NCI-H2196 (cell line): ENCODE measurements around the gene MMAB.
"Not testable (repeated sequence)": the region's sequence is repeated elsewhere in the genome, so short reads cannot be mapped to it uniquely, and the experiment has no call there.

Experiments used
- DNase-seq: peaks from one replicate; lab custom pipeline; 2025; ENCODE audit not compliant: unreplicated experiment; lab: John Stamatoyannopoulos, UW

The MMAB gene

GRCh38 chr12:109604132-109604585 lies 30.9 kb upstream of the MMAB start:
- DNase-seq = no peak

GRCh38 chr12:109602132-109602531 lies 28.8 kb upstream of the MMAB start:
- DNase-seq = not testable (repeated sequence)

- no peak for DNase-seq
Measured at GRCh38 chr12:109601557-109601956, 28.3 kb upstream of the MMAB start.

- DNase-seq = no peak
Measured at GRCh38 chr12:109600995-109601394, 27.7 kb upstream of the MMAB start.

GRCh38 chr12:109600481-109600880 lies 27.2 kb upstream of the MMAB start:
- DNase-seq = no peak

- DNase-seq = no peak
Measured at GRCh38 chr12:109599087-109599486, 25.8 kb upstream of the MMAB start.

GRCh38 chr12:109598428-109598854 lies 25.1 kb upstream of the MMAB start:
- no peak for DNase-seq

- peak; percentile 86 for DNase-seq
Measured at GRCh38 chr12:109597795-109598427, 24.6 kb upstream of the MMAB start.

GRCh38 chr12:109597414-109597794 lies 24.1 kb upstream of the MMAB start:
- DNase-seq = no peak

GRCh38 chr12:109596418-109597244 lies 23.3 kb upstream of the MMAB start:
- peak; percentile 19 for DNase-seq

GRCh38 chr12:109595321-109595902 lies 22.1 kb upstream of the MMAB start:
- DNase-seq = no peak

GRCh38 chr12:109594556-109595317 lies 21.4 kb upstream of the MMAB start:
- no peak for DNase-seq

- no peak for DNase-seq
Measured at GRCh38 chr12:109592905-109593272, 19.6 kb upstream of the MMAB start.

GRCh38 chr12:109592195-109592904 lies 19.0 kb upstream of the MMAB start:
- no peak for DNase-seq

- DNase-seq = no peak
Measured at GRCh38 chr12:109591041-109591440, 17.7 kb upstream of the MMAB start.

GRCh38 chr12:109590566-109590965 lies 17.3 kb upstream of the MMAB start:
- DNase-seq = no peak

GRCh38 chr12:109589691-109590245 lies 16.5 kb upstream of the MMAB start:
- no peak for DNase-seq

GRCh38 chr12:109589240-109589590 lies 15.9 kb upstream of the MMAB start:
- no peak for DNase-seq

- no peak for DNase-seq
Measured at GRCh38 chr12:109588461-109589239, 15.3 kb upstream of the MMAB start.

GRCh38 chr12:109587921-109588320 lies 14.6 kb upstream of the MMAB start:
- DNase-seq = no peak
